ENCODE data around the gene INPP4B. TPM values are rescaled to one million over a fixed set of nuclear protein-coding genes. Genes with fewer than 3 reads are reported as not detected.

The INPP4B gene
- total RNA-seq, 1 experiment from 2014 or later: 14.3 TPM

DNA sequence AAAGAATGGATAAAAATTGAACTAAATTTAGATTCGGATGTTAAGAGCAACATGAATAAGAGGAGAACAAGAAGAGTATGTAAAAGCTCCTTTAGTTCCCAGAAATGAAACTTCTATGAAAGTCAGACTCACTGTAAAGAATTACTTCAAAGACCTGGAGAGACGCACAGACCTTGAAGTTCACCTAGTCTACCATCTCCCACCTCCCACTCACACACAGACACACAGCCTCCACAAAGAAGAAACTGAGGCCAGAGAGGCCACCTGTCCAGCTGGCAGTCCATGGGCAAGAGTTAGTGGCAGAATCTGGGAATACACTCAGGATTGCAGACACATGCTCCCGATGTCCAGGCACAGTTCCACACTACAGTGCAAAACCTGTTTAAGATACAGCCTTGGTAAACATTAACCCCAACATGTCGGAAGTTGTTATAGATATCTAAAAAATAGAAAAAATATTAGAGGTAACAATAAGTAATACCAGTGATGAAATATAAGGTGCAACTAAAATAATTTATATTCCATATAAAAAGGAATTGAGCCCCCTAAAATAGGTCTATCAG is 288.8 kb downstream of the INPP4B start:
- peaks cover 6 to 11% of the 10 kb centered on the region in 2 experiments for H3K4me1 ChIP-seq (ENCODE audit: control insufficient read depth in 1 of 2, insufficient read depth in 2 of 2, low read length in 2 of 2)
- ATAC-seq: no peak
- H3K9ac ChIP-seq (ENCODE audit: low read length): no peak overlapping the region
- H3K9me3 ChIP-seq (ENCODE audit: control insufficient read depth in 1 of 2, insufficient read depth in 1 of 2, low read depth in 1 of 2, low read length in 2 of 2): no peaks in the 10 kb centered on the region
- no peaks in the 10 kb centered on the region for H3K9me2 ChIP-seq (ENCODE audit: insufficient read depth)
- ChIA-PET POLR2A (no interaction called here), CTCF (no interaction called here), RAD21 (ENCODE audit: low non-redundant PET in 1 of 2, low total read pairs in 2 of 2, uncharacterized antibody in 2 of 2, unreplicated experiment in 2 of 2) (no interaction called here)
- no peak overlapping the region for H2AFZ ChIP-seq (ENCODE audit: low read depth, low read length, poor library complexity, severe bottlenecking)
- H3K36me3 ChIP-seq (ENCODE audit: control insufficient read depth in 1 of 2, insufficient read depth in 2 of 2, low read length in 2 of 2): no peaks in the 10 kb centered on the region
- intact Hi-C loops (cut with micrococcal nuclease): no loop called here
- no TSS peak for BruUV-seq (replicated peaks)
- no peaks in the 10 kb centered on the region for H3K79me2 ChIP-seq (ENCODE audit: insufficient read depth, low read length)
- no peaks in the 10 kb centered on the region for H3K27me3 ChIP-seq (ENCODE audit: insufficient read depth, low read length)
- H3K4me3 ChIP-seq (replicated peaks in 1 of 2; ENCODE audit: low read depth in 1 of 2, low read length in 2 of 2): no peak overlapping the region
- no peaks in the 10 kb centered on the region for H4K20me1 ChIP-seq (ENCODE audit: insufficient read depth)
- TF ChIP-seq ZNF274 (IDR thresholded peaks at IDR 0.05; ENCODE audit: low read depth, low read length) (no peak), YY1 (IDR thresholded peaks at IDR 0.05; ENCODE audit: extremely low read depth, insufficient replicate concordance, low read depth, low read length) (no peak), SIN3A (IDR thresholded peaks at IDR 0.05; ENCODE audit: low read depth) (no peak), CEBPB (IDR thresholded peaks at IDR 0.05; ENCODE audit: low read depth) (no peak), SRF (IDR thresholded peaks at IDR 0.05; ENCODE audit: low read depth) (no peak), JUND (IDR thresholded peaks at IDR 0.05) (no peak), POLR2AphosphoS5 (IDR thresholded peaks at IDR 0.05; ENCODE audit: low read depth, low read length) (no peak), ZFX (IDR thresholded peaks at IDR 0.05) (no peak), RAD21 (IDR thresholded peaks at IDR 0.05; ENCODE audit: low read depth) (no peak), CBX3 (IDR thresholded peaks at IDR 0.05; ENCODE audit: low read depth) (no peak), TCF7L2 (IDR thresholded peaks at IDR 0.05; ENCODE audit: borderline replicate concordance, extremely low read depth, insufficient read depth, insufficient read length) (no peak)
- TF ChIP-seq, protein P1, sequence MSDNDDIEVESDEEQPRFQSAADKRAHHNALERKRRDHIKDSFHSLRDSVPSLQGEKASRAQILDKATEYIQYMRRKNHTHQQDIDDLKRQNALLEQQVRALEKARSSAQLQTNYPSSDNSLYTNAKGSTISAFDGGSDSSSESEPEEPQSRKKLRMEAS (IDR thresholded peaks at IDR 0.05): no peak
- TF ChIP-seq, protein P2, sequence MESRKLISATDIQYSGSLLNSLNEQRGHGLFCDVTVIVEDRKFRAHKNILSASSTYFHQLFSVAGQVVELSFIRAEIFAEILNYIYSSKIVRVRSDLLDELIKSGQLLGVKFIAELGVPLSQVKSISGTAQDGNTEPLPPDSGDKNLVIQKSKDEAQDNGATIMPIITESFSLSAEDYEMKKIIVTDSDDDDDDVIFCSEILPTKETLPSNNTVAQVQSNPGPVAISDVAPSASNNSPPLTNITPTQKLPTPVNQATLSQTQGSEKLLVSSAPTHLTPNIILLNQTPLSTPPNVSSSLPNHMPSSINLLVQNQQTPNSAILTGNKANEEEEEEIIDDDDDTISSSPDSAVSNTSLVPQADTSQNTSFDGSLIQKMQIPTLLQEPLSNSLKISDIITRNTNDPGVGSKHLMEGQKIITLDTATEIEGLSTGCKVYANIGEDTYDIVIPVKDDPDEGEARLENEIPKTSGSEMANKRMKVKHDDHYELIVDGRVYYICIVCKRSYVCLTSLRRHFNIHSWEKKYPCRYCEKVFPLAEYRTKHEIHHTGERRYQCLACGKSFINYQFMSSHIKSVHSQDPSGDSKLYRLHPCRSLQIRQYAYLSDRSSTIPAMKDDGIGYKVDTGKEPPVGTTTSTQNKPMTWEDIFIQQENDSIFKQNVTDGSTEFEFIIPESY (IDR thresholded peaks at IDR 0.05; ENCODE audit: extremely low read depth, insufficient replicate concordance, low read length): no peak
- H3K27ac ChIP-seq (ENCODE audit: low read depth, low read length): no peak overlapping the region
- no peak for DNase-seq (ENCODE audit: low read depth, low spot score)
- H3K4me2 ChIP-seq (ENCODE audit: low read length): no peak overlapping the region
